H1 (cell line): ENCODE results near the gene PIK3R5. TPM values are rescaled to one million over a fixed set of nuclear protein-coding genes. Genes with fewer than 3 reads are reported as not detected.

Source experiments
- CTCF ChIA-PET: fragments of 300-600 bp; sonication (Branson Sonifier 250); formaldehyde crosslinking; loops from one replicate; lab custom pipeline; 2021; ENCODE audit not compliant: partially characterized antibody; lab: Charles Lee
- POLR2A ChIA-PET: fragments of 300-600 bp; sonication (Branson Sonifier 250); formaldehyde crosslinking; loops from one replicate; lab custom pipeline; 2021; ENCODE audit warnings: inconsistent platforms; ENCODE audit not compliant: partially characterized antibody; lab: Charles Lee
- DNase-seq, 2 experiments: peaks; one replicate each; pipeline versions ENCODE4 v3.0.0 to v3.0.0-alpha.2; 2010 to 2022; ENCODE audit warnings: low spot score in 2 of 2, low read depth in 1 of 2, mixed read lengths in 1 of 2
- FAIRE-seq: peaks from 2 replicates; lab custom pipeline; 2011; peaks lifted over from hg19 to GRCh38; lab: Jason Lieb, UNC
- H2AFZ ChIP-seq: 2 replicates; pipeline ENCODE4 v1.8.1; 2012; ENCODE audit warnings: low read length, inconsistent platforms
- H2AK5ac ChIP-seq: 2 replicates; pipeline ENCODE4 v1.6.1; 2013; ENCODE audit warnings: low read depth, low read length
- H2BK120ac ChIP-seq: replicated peaks from 2 replicates; pipeline ENCODE3; 2013; ENCODE audit warnings: low read depth, low read length, inconsistent platforms
- H2BK12ac ChIP-seq: 2 replicates; pipeline ENCODE4 v1.6.1; 2013; ENCODE audit warnings: low read depth, low read length
- H2BK15ac ChIP-seq: 2 replicates; pipeline ENCODE4 v1.6.1; 2013; ENCODE audit warnings: low read length
- H2BK20ac ChIP-seq: 2 replicates; pipeline ENCODE4 v1.6.1; 2013; ENCODE audit warnings: low read length
- H2BK5ac ChIP-seq: 2 replicates; pipeline ENCODE4 v1.6.1; 2013; ENCODE audit warnings: low read depth, low read length
- H3K14ac ChIP-seq: 2 replicates; pipeline ENCODE4 v1.6.1; 2013; ENCODE audit warnings: inconsistent platforms; ENCODE audit not compliant: insufficient read length
- H3K18ac ChIP-seq: 2 replicates; pipeline ENCODE4 v1.6.1; 2013; ENCODE audit warnings: low read length; ENCODE audit errors: extremely low read depth
- H3K23ac ChIP-seq: 2 replicates; pipeline ENCODE4 v1.6.1; 2013; ENCODE audit warnings: inconsistent platforms; ENCODE audit not compliant: insufficient read length
- H3K23me2 ChIP-seq: 2 replicates; pipeline ENCODE4 v1.6.1; 2013; ENCODE audit warnings: low read depth, low read length
- H3K27ac ChIP-seq: 2 replicates; pipeline ENCODE4 v1.6.1; 2011; ENCODE audit warnings: low read depth, low read length, inconsistent platforms
- H3K27me3 ChIP-seq, 4 experiments: replicated peaks in 1 of 4; 1 replicate in 1 of 4; 2 replicates in 3 of 4; pipeline versions ENCODE4 v1.6.1 to v1.8.1; 2011 to 2013; ENCODE audit warnings: low read length in 3 of 4, mild to moderate bottlenecking in 3 of 4, inconsistent platforms in 2 of 4, mixed read lengths in 2 of 4, moderate library complexity in 1 of 4; ENCODE audit not compliant: control insufficient read depth in 3 of 4, insufficient read depth in 3 of 4; ENCODE audit errors: extremely low read depth in 1 of 4
- H3K36me3 ChIP-seq, 4 experiments: 2 replicates each; pipeline versions ENCODE4 v1.6.1 to v1.8.1; 2011 to 2013; ENCODE audit warnings: mild to moderate bottlenecking in 4 of 4, low read length in 3 of 4, moderate library complexity in 2 of 4, control low read depth in 1 of 4, inconsistent platforms in 1 of 4; ENCODE audit not compliant: insufficient read depth in 4 of 4, control insufficient read depth in 2 of 4
- H3K4ac ChIP-seq: replicated peaks from 2 replicates; pipeline ENCODE3; 2013; ENCODE audit warnings: low read length, low read depth, mixed read lengths, inconsistent platforms; ENCODE audit not compliant: insufficient read length
- H3K4me1 ChIP-seq, 4 experiments: replicated peaks in 1 of 4; 1 replicate in 1 of 4; 2 replicates in 3 of 4; pipeline versions ENCODE4 v1.6.1 to v1.8.1; 2011 to 2013; ENCODE audit warnings: low read length in 3 of 4, inconsistent platforms in 2 of 4, mixed read lengths in 1 of 4; ENCODE audit not compliant: insufficient read depth in 4 of 4, control insufficient read depth in 3 of 4
- H3K4me2 ChIP-seq, 2 experiments: 2 replicates each; pipeline versions ENCODE4 v1.6.1 to v1.8.1; 2011 to 2013; ENCODE audit warnings: low read depth in 2 of 2, low read length in 2 of 2, control low read depth in 1 of 2, inconsistent platforms in 1 of 2, mild to moderate bottlenecking in 1 of 2; ENCODE audit not compliant: insufficient read depth in 1 of 2
- H3K4me3 ChIP-seq, 4 experiments: fragments of 200-600, 300-600 bp in 1 of 4; sonication (generic), shearing (Covaris generic), sonication (Bioruptor Twin) in 1 of 4; 2 replicates each; pipeline versions ENCODE4 v1.5.1 to v1.8.1; 2011 to 2016; ENCODE audit warnings: low read length in 4 of 4, low read depth in 3 of 4, control low read depth in 2 of 4, inconsistent platforms in 2 of 4, mild to moderate bottlenecking in 2 of 4, mixed read lengths in 1 of 4, moderate library complexity in 1 of 4; ENCODE audit not compliant: insufficient read depth in 2 of 4; ENCODE audit errors: extremely low read depth in 1 of 4
- H3K56ac ChIP-seq: replicated peaks from 2 replicates; pipeline ENCODE3; 2013; ENCODE audit warnings: low read depth, mild to moderate bottlenecking, mixed read lengths, low read length, inconsistent platforms; ENCODE audit not compliant: insufficient read length
- H3K79me1 ChIP-seq: 2 replicates; pipeline ENCODE4 v1.6.1; 2013; ENCODE audit warnings: low read depth, low read length, control low read depth
- H3K79me2 ChIP-seq, 2 experiments: 2 replicates each; pipeline versions ENCODE4 v1.6.1 to v1.8.1; 2012 to 2013; ENCODE audit warnings: low read length in 2 of 2, mild to moderate bottlenecking in 2 of 2, inconsistent platforms in 1 of 2; ENCODE audit not compliant: insufficient read depth in 2 of 2, control insufficient read depth in 1 of 2
- H3K9ac ChIP-seq, 4 experiments: replicated peaks in 1 of 4; 1 replicate in 1 of 4; 2 replicates in 3 of 4; pipeline versions ENCODE4 v1.6.1 to v1.8.1; 2011 to 2013; ENCODE audit warnings: low read depth in 3 of 4, low read length in 3 of 4, control low read depth in 2 of 4, mild to moderate bottlenecking in 2 of 4, moderate library complexity in 2 of 4, inconsistent platforms in 1 of 4; ENCODE audit errors: extremely low read depth in 1 of 4
- H3K9me3 ChIP-seq, 2 experiments: 2 replicates each; pipeline versions ENCODE4 v1.6.1 to v1.8.1; 2012 to 2013; ENCODE audit warnings: mild to moderate bottlenecking in 2 of 2, moderate library complexity in 2 of 2, control low read depth in 1 of 2, inconsistent platforms in 1 of 2, low read depth in 1 of 2, low read length in 1 of 2, mixed read lengths in 1 of 2; ENCODE audit not compliant: insufficient read depth in 2 of 2
- H4K20me1 ChIP-seq, 2 experiments: replicated peaks in 1 of 2; 2 replicates each; pipeline versions ENCODE3 to v1.8.1; 2011 to 2013; ENCODE audit warnings: inconsistent platforms in 2 of 2, low read length in 2 of 2, mild to moderate bottlenecking in 1 of 2; ENCODE audit not compliant: insufficient read depth in 2 of 2, control insufficient read depth in 1 of 2
- H4K5ac ChIP-seq: 2 replicates; pipeline ENCODE4 v1.6.1; 2013; ENCODE audit warnings: low read length, low read depth, mixed read lengths, inconsistent platforms; ENCODE audit not compliant: insufficient read length
- H4K8ac ChIP-seq: 2 replicates; pipeline ENCODE4 v1.8.0; 2013; ENCODE audit warnings: mild to moderate bottlenecking, moderate library complexity, low read length, inconsistent platforms; ENCODE audit not compliant: insufficient read depth; ENCODE audit errors: extremely low read depth
- H4K91ac ChIP-seq: replicated peaks from 2 replicates; pipeline ENCODE3; 2013; ENCODE audit warnings: low read length, mixed read lengths, inconsistent platforms; ENCODE audit not compliant: insufficient read length
- FOSL1 ChIP-seq: IDR thresholded peaks from 2 replicates; pipeline ENCODE4 v1.6.1; 2011; ENCODE audit warnings: mild to moderate bottlenecking, low read depth, low read length, moderate library complexity; ENCODE audit not compliant: insufficient read depth
- MAX ChIP-seq: IDR thresholded peaks from 2 replicates; pipeline ENCODE4 v1.6.1; 2012; ENCODE audit warnings: inconsistent platforms
- NRF1 ChIP-seq: IDR thresholded peaks from 2 replicates; pipeline ENCODE4 v1.6.1; 2011; ENCODE audit warnings: mild to moderate bottlenecking, low read depth, low read length, improper control_type of control experiment
- POU5F1 ChIP-seq: IDR thresholded peaks from 2 replicates; pipeline ENCODE4 v1.6.1; 2011; ENCODE audit warnings: low read depth, mild to moderate bottlenecking, low read length, moderate library complexity
- RNF2 ChIP-seq: fragments of 200-900, 300-1000 bp; sonication (generic); IDR thresholded peaks from 2 replicates; pipeline ENCODE4 v1.7.1; 2016; ENCODE audit warnings: borderline replicate concordance, low read depth, mild to moderate bottlenecking, antibody characterized with exemption, low read length; ENCODE audit not compliant: poor library complexity, severe bottlenecking; ENCODE audit errors: missing control alignments
- SP2 ChIP-seq: IDR thresholded peaks from 2 replicates; pipeline ENCODE4 v1.6.1; 2012; ENCODE audit warnings: mild to moderate bottlenecking, low read length, inconsistent platforms
- WGBS, 2 experiments: shearing (Covaris generic) in 1 of 2; methylation state at CpG; one replicate each; pipeline versions ENCODE4 v1.1.6 to v1.1.7; 2013 to 2015; ENCODE audit warnings: low lambda C conversion rate in 2 of 2, mixed read lengths in 2 of 2, inconsistent platforms in 1 of 2, low coverage in 1 of 2, missing lambda C conversion rate in 1 of 2; ENCODE audit not compliant: insufficient replicate concordance in 2 of 2, insufficient coverage in 1 of 2, insufficient read length in 1 of 2; ENCODE audit errors: extremely low coverage in 1 of 2, missing lambda C conversion rate in 1 of 2; 5-methylcytosine and 5-hydroxymethylcytosine counted together
- polyA plus RNA-seq, 7 experiments: library from polyadenylated mRNA; depleted of rRNA in 3 of 7; stranded (reverse) in 5 of 7; unstranded in 2 of 7; fragments of >200 nt in 5 of 7; fragments of 200-250 nt in 2 of 7; gene quantifications; 1 replicate in 5 of 7; 2 replicates in 1 of 7; 4 replicates in 1 of 7; pipeline versions ENCODE4 v1.2.1 to v1.2.3, GENCODE V29; 2011 to 2013; ENCODE audit warnings: missing spikeins in 2 of 7, mixed read lengths in 2 of 7
- total RNA-seq: library from RNA; stranded (reverse); fragmentation: NEBNext Ultra II Directional; extraction: Animal tissue kit (Norgen Biotek cat#: 25700); gene quantifications from 2 replicates; pipeline ENCODE4 v1.2.1, GENCODE V29; 2021

Gene PIK3R5
- total and polyA plus RNA-seq, 2 of the 8 experiments (the other 6 are each of a cell fraction or from before 2014, with no cell fraction given), result 2.7 to 4.3 TPM

- Histone ChIP-seq H4K8ac (no peak overlapping the region), H2BK120ac (no peak overlapping the region), H3K23me2 (peaks cover 8% of the 10 kb centered on the region; the same call in 1 of the 2 replicates), H3K23ac (no peak overlapping the region), H3K9ac (no peak overlapping the region), H3K56ac (no peak overlapping the region), H3K18ac (no peak overlapping the region), H3K27me3 (peaks cover 2 to 18% (median 12%) of the 10 kb centered on the region in 4 experiments), H3K79me2 (no peaks in the 10 kb centered on the region), H3K14ac (no peak overlapping the region), H4K5ac (no peak overlapping the region), H3K27ac (no peak overlapping the region), H4K91ac (no peak overlapping the region), H3K4me1 (peaks cover 0 to 6% (median 2%) of the 10 kb centered on the region in 4 experiments; a peak in 2 of 7 replicates), H2BK12ac (no peak overlapping the region), H3K4me3 (no peak overlapping the region), H2BK5ac (no peak overlapping the region), H2AK5ac (no peak overlapping the region; the same call in 1 of the 2 replicates), H2BK20ac (no peak overlapping the region), H3K4me2 (no peak overlapping the region), H4K20me1 (peaks cover 0 to 3% of the 10 kb centered on the region in 2 experiments), H3K4ac (no peak overlapping the region), H3K9me3 (peaks cover 0 to under 1% of the 10 kb centered on the region in 2 experiments; a peak in 1 of 4 replicates), H3K79me1 (no peaks in the 10 kb centered on the region), H2AFZ (no peak overlapping the region), H3K36me3 (no peaks in the 10 kb centered on the region), H2BK15ac (no peak overlapping the region)
- no peak for TF ChIP-seq MAX
- no peak for TF ChIP-seq RNF2
- TF ChIP-seq NRF1, result no peak
- TF ChIP-seq FOSL1, result no peak
- TF ChIP-seq POU5F1, result no peak
- TF ChIP-seq SP2, result no peak
- ChIA-PET CTCF (no interaction called here), POLR2A (no interaction called here)
- 85% methylated on average over 8 of the region's 9 CpGs; no CpG with 5 or more reads in 1 of the 2 experiments for WGBS, 2 experiments
- FAIRE-seq (no peak), DNase-seq (no peak)
Observed at GRCh38 chr17:8966926-8967325, 1.4 kb upstream of the PIK3R5 start.
